Left ventricle myocardium inferior (tissue), 1 donor: ENCODE results near the gene SLC41A1. TPM values are rescaled to one million over a fixed set of nuclear protein-coding genes. Genes with fewer than 3 reads are reported as not detected.
A peak's percentile ranks its signal among the peaks of the same experiment; 100 is the strongest.

Experiments
- DNase-seq: peaks from one replicate; pipeline ENCODE4 v3.0.0-alpha.2; 2020
- H3K27ac ChIP-seq: fragments of 200-600 bp; replicated peaks from 2 replicates; pipeline ENCODE4 v1.8.0; 2021
- H3K27me3 ChIP-seq: fragments of 200-600 bp; 2 replicates; pipeline ENCODE4 v1.8.0; 2021; ENCODE audit warnings: low read depth
- H3K36me3 ChIP-seq: fragments of 200-600 bp; 2 replicates; pipeline ENCODE4 v1.8.0; 2021
- H3K4me1 ChIP-seq: fragments of 200-600 bp; 2 replicates; pipeline ENCODE4 v1.8.0; 2021
- H3K4me3 ChIP-seq: fragments of 200-600 bp; 2 replicates; pipeline ENCODE4 v1.8.0; 2021; ENCODE audit warnings: mild to moderate bottlenecking, moderate library complexity
- H3K9me3 ChIP-seq: fragments of 200-600 bp; replicated peaks from 2 replicates; pipeline ENCODE4 v1.8.0; 2021
- CTCF ChIP-seq: fragments of 200-600 bp; IDR thresholded peaks from 2 replicates; pipeline ENCODE4 v1.8.0; 2021; ENCODE audit warnings: antibody characterized with exemption, mild to moderate bottlenecking, borderline replicate concordance
- intact Hi-C: fragments of 100-400 bp; cut with micrococcal nuclease; formaldehyde crosslinking; loops from one replicate; pipeline ENCODE4 v1.11.0; 2022
- total RNA-seq: library from RNA; stranded (reverse); fragmentation: NEBNext Ultra II Directional; extraction: Animal tissue kit (Norgen Biotek cat#: 25700); gene quantifications from one replicate; pipeline ENCODE4 v1.2.1, GENCODE V29; 2021
- donor health status: DM: no; HTN: yes; CAD: no; lungs with severe emphysema.

SLC41A1 gene
- total RNA-seq, 1 donor from 2014 or later, result 486 TPM

- intact Hi-C loops, result loop anchor here (5.0 kb wide), 1 partner anchor 183 kb away; no protein-coding TSS in a partner anchor
- no peaks in the 10 kb centered on the region for H3K27me3 ChIP-seq
- no peak for TF ChIP-seq CTCF
- DNase-seq, result no peak
- peaks cover 92% of the 10 kb centered on the region for H3K36me3 ChIP-seq
- H3K9me3 ChIP-seq, result no peaks in the 10 kb centered on the region
- peaks cover 37% of the 10 kb centered on the region for H3K4me1 ChIP-seq
- no peak overlapping the region for H3K4me3 ChIP-seq
- H3K27ac ChIP-seq, result peak overlapping the region; percentile 16
Observed at GRCh38 chr1:205794011-205794730, 18.8 kb downstream of the SLC41A1 start.

- Histone ChIP-seq H3K36me3 (peaks cover 85% of the 10 kb centered on the region), H3K4me1 (peaks cover 28% of the 10 kb centered on the region), H3K9me3 (no peaks in the 10 kb centered on the region), H3K27me3 (no peaks in the 10 kb centered on the region), H3K4me3 (no peak overlapping the region), H3K27ac (peak overlapping the region; percentile 19)
- no peak for TF ChIP-seq CTCF
- DNase-seq, result no peak
- intact Hi-C loops, result loop anchor here (5.0 kb wide), 1 partner anchor 184 kb away; no protein-coding TSS in a partner anchor
Observed at GRCh38 chr1:205792961-205793673, 19.9 kb downstream of the SLC41A1 start.

GRCh38 chr1:205792481-205792881 lies 20.5 kb downstream of the SLC41A1 start:
- no peak for DNase-seq
- Histone ChIP-seq H3K4me1 (peaks cover 28% of the 10 kb centered on the region), H3K36me3 (peaks cover 78% of the 10 kb centered on the region), H3K9me3 (no peaks in the 10 kb centered on the region), H3K27ac (peak overlapping the region; percentile 19), H3K4me3 (no peak overlapping the region), H3K27me3 (no peaks in the 10 kb centered on the region)
- intact Hi-C loops, result loop anchor here (5.0 kb wide), 1 partner anchor 185 kb away; no protein-coding TSS in a partner anchor
- no peak for TF ChIP-seq CTCF

GRCh38 chr1:205791568-205792180 lies 21.3 kb downstream of the SLC41A1 start:
- peak; percentile 55 for DNase-seq
- Histone ChIP-seq H3K36me3 (peaks cover 70% of the 10 kb centered on the region), H3K27ac (peak overlapping the region; percentile 82), H3K9me3 (no peaks in the 10 kb centered on the region), H3K4me3 (no peak overlapping the region), H3K27me3 (no peaks in the 10 kb centered on the region), H3K4me1 (peaks cover 32% of the 10 kb centered on the region)
- TF ChIP-seq CTCF, result peak; percentile 77
- intact Hi-C loops, result loop anchor here (5.0 kb wide), 1 partner anchor 186 kb away; no protein-coding TSS in a partner anchor

GRCh38 chr1:205787287-205787916 lies 25.6 kb downstream of the SLC41A1 start:
- H3K4me3 ChIP-seq, result no peak overlapping the region

More at GRCh38 chr1:205787287-205787916, 25.6 kb downstream of the SLC41A1 start:
- no peak for DNase-seq
- intact Hi-C loops, result no loop called here
- TF ChIP-seq CTCF, result no peak
- Histone ChIP-seq H3K4me1 (peaks cover 42% of the 10 kb centered on the region), H3K36me3 (peaks cover 27% of the 10 kb centered on the region), H3K27me3 (no peaks in the 10 kb centered on the region), H3K27ac (peak overlapping the region; percentile 82), H3K9me3 (no peaks in the 10 kb centered on the region)
